Activated CD8-positive, alpha-beta memory T cell treated with anti-CD3 and anti-CD28 coated beads, Interleukin-2, amount 50 U/mL, for 1 hour (primary cell): ENCODE measurements around the gene PNKD.
"Not testable (repeated sequence)": the region's sequence is repeated elsewhere in the genome, so short reads cannot be mapped to it uniquely, and the experiment has no call there.

Source experiments
- DNase-seq: peaks from one replicate; pipeline ENCODE4 v3.0.0-alpha.2; 2020; ENCODE audit errors: extremely low read depth

The PNKD gene

DNA sequence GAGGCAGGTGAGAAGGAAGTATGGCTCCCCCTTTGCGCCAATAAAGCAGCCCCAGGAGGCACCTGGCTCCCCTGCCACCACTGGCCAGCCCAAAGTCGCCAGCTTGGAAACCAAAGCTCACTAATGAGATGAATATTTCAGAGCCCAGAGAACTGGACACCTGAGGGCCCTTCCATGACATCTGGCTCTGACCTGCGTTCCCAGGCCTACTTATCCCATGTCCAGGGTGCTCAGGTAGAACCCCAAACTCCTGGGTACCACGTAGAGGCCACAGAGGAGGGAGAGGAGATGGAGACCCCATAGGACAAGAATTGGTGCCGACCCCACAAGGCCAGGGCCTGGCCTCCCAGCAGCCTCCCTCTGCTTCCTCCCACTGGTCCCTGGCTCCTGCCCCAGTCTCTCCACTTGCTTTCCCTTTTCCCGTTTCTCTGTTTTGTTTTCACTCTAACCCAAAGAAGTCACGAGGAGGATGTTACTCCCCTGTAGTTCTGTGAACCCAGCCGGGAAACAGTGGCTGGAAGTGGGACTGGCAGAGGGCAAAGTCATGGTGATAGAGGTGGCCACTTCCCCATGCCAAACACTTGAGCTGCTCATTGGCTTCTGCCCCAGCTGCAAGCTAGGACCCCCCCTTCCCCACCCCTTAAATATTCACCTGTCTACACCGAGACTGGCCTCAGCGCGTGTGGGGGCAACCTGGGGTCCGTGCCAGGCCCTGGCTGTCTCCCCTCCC lies 21.2 kb downstream of the PNKD start:
- no peak for DNase-seq

DNA sequence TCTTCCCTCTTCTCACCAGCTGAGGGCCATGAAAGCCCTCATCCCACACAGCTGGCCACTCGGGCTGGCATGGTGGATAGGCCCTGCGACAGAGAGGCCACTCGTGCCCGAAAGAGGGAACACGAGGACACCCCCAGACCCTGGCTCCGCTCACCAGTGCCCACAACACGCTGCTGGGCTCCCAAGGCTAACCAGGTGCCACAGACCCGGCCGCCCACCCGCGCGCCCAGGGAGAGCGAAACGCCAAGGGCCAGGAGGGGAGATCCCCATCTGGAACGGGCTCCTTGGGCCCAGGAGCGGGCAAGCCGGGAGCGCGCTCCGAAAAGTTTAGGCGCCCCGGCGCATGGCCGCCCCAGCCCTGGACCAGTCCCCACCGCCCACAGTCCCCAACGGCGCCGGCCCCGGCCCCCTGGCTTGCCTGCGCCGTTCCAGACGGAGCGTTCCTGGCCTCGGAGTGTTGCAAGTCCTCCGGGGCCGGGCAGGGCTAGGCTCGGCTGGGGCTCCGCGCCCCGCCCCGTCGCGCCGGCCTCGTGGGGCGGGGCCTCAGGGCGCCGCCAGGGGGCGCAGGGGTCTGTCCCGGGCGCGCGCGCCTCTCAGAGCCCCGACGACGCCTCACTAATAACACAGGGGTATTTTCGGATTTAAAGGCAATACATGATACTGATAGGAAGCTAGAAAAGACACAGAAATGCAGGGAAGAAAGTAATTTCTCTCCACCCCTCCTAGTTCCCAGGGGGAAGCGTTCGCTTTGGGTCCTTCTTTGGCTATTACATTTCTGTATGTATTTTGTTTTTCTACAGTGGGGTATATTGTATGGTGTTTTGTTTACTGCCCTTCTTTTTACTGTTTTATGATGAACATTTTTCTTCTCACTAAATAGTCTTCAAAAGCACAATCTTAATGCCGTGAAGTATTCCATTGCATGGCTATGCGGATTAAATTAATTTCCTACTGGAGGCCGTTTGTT lies 22.0 kb downstream of the PNKD start, which contains the start of gene TMBIM1:
Gene TMBIM1, minus strand, starts transcription at position 456 of the 967 bp plus-strand sequence. CDS start 10,362 bp downstream, outside the sequence.
- DNase-seq: no peak

DNA sequence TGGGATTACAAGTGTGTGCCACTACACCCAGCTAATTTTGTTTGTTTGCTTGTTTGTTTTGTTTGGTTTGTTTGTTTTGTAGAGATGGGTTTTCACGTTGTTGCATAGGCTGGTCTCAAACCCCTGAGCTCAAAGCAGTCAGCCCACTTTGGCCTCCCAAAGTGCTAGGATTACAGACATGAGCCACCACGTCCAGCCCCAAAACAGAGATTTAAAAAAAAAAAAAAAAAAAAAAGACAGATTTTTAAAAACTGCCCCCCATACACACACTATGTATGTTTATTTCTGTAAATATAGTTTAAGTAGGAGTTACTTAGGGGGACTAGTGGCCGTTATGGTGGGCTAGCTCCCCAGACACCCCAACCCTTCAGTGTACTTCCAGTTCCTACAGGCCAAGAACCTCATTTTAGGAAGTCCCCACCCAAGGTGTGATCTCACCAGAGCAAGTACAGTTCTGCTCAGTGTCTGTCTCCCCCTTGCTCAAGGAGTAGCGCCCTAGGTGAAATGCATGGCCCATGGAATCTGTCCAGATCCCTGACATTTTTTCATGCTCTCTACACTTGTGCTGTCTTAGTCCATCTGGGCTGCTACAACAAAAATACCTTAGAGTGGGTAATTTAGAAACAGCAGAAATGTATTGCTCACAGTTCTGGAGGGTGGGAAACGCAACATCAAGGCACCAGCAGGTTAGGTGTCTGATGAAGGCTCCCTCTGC lies 23.6 kb downstream of the PNKD start:
- no peak for DNase-seq

DNA sequence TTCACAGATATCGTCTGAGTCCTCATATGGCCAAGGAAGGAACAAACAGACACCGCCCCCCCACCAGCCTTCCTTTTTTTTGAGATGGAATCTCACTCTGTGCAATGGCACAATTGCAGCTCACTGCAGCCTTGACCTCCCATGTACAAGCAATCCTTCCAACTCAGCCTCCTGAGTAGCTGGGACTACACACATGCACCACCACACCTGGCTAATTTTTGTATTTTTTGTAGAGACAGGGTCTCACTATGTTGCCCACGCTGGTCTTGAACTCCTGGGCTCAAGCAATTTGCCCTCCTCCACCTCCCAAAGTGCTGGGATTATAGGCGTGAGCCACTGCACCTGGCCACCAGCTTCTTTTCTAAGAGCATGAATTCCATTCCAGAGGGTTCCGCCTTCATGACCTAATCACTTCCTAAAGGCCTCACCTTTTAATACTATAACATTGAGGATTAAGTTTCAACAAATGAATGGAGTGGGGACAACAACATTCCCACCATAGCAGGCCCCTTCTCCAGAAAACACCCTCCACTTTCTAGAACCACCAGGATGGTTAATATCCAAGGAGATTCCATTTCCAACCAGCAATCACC lies 24.2 kb downstream of the PNKD start:
- DNase-seq: no peak

DNA sequence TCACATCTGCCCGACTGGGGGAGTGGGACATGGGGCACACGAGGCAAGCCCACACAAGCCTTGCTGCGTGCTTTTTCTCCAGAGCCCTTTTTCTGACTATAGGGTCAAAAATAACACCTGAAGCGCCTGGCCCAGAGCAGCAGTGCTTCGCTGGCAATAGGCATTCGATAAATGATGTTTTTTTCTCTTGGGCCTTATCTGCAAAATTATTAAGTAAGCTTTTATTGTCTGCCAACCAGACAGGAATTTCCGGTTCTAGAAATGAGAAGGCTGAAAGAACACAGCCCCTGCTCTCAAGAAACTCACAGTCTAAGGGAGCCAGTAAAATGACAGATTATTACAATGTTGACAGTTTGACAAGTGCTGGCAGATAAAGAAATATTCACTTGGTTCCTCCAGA lies 24.7 kb downstream of the PNKD start:
- no peak for DNase-seq

DNA sequence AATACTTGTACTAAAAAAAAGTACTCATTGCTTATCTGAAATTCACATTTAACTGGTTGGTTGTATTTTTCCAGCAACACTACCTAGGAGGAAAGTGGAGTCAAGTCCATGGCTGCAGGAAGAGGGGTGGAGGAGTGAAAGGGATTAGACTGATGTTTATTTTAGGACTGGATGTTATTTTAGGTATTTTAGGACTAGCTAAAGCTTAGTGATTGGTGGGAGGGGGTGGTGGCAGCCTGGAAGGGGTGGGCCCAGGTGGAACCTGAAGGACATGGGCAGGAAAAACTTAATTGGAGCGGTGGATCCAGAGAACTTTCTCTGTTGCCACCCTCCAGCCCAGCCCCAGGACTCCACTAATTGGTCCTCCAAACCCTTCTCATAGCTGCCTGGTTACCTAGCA lies 25.9 kb downstream of the PNKD start:
- no peak for DNase-seq

DNA sequence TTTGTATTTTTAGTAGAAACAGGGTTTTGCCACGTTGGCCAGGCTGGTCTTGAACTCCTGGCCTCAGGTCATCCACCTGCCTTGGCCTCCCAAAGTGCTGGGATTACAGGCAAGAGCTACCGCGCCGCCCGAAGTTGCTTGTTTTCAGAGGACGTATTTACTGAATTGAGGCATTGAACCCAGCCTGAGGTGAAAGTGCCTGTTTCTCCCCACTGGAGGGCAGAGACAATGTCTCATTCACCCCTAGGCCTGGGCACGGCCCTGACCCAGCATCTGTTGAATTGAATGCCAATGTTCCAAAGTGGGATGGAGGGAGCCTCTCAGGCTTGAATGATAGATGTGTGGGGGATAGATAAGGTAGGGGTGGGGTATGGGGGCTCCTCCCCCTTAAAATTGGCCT lies 26.5 kb downstream of the PNKD start:
- DNase-seq: no peak

DNA sequence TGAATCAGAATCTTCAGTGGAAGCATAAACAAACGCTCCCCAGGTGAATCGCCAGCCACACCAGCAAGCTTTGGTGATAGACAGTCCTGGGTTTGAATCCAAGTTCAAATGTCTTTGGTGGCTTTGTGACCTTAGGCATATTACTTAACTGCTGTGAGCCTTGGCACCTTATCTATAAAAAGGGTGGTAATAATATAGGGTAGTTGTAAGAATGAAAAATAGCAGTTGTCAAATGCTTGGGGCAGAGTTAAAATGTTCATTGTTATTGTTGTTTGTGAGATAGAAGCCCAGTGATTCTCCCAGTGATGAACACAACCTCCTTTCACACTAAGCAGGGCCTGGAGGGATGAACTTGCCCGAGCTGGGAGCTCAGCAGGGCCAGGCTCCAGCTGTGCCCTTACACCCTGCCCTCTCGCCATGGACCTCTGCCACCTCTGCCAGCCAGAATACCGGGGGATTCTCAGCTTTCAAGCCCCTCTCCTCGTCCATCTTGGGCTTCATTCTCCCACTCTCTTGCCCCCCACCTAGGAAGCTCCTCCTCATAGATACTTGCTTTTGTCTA lies 28.1 kb downstream of the PNKD start:
- DNase-seq: no peak

DNA sequence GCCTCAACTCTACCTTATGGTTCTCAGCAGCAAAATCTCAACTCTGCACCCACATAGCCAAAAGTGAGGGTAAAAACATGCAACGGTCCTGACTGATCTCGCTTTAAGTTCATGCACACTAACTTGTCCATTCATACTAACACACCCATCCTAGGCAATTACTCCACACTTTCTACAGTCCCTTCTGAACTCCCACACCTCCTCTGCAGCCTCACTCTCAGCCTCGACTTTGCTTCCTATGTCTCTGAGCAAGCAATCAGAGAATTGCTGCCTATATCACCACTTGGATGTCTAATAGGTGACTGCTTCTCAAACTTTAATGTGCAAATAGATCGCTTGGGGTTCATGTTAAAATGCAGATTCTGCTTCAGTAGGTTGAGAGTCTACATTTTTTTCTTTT lies 29.8 kb downstream of the PNKD start:
- no peak for DNase-seq

DNA sequence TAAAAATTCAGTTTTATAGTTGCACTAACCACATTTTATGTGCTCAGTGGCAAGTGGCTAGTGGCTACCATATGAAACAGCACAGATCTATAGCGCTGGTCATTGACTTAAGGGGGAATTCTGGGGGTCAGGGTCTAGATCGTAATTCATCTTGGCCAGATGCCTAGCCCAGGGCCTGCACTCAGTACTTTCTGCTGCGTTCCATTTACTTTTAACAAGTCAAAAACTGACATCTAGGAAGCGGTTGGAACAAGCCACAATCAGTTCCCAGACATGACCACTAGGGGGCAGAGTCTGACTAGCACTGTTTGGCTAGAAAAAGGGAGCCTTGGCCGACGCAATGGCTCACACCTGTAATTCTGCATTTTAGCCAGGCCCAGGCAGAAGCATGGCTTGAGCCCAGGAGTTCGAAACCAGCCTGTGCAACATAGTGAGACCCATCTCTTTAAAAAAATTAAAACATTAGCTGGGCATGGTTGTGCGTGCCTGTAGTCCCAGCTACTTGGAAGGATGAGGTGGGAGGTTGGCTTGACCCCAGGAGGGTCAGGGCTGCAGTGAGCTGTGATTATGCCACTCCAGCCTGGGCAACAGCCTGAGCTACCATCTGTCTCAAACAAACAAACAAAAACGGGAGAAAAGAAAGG lies 31.0 kb downstream of the PNKD start:
- DNase-seq: peak; percentile 80

DNA sequence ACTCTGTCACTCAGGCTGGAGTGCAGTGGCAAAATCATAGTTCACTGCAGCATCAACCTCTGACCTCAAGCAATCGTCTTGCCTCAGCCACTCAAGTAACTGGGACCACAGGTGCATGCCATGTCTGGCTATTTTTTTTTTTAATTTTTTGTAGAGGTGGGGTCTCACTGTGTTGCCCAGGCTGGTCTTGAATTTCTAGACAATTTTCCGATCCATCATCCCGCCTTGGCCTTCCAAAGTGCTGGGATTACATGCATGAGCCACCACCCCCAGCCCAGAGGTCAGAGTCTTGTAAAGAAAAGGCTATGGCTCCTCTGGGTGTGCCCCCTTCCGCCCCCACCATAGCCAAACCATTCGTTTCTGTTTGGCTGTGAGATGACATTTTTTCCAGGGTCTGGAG lies 35.1 kb downstream of the PNKD start:
- DNase-seq: no peak

DNA sequence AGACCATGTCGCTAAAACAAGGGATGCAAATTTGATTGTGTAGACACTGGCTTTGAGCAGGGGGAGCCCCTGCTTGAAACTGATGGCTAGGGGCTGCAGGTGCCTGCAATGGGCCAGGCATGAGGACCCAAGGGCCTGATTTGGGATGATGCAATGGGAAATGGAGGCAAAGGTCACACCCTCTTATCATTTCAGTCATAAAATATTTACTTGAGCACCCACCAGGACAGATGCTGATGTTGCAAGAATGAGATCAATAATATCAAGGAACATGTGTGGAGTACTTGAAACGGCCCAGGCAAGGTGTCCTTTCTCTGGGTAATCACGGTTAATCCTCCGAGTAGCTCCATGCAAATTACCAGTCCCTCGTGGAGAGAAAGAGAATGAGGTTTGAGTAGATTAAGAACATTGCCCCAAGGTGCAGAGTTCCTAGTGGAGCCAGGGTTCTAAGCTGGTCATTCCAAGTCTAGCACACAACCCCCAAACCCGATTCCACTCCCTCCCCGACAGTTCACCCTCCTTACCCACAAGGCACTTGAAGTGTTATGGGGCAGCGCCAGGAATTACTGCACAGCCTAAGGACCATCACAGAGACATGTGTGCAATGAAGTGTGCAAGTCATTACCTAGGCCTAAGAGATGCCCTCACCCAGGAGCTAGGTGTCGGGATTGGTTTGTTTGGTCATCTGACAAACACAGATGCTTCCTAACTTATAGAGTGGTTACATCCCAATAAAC lies 36.0 kb downstream of the PNKD start:
- DNase-seq: no peak

DNA sequence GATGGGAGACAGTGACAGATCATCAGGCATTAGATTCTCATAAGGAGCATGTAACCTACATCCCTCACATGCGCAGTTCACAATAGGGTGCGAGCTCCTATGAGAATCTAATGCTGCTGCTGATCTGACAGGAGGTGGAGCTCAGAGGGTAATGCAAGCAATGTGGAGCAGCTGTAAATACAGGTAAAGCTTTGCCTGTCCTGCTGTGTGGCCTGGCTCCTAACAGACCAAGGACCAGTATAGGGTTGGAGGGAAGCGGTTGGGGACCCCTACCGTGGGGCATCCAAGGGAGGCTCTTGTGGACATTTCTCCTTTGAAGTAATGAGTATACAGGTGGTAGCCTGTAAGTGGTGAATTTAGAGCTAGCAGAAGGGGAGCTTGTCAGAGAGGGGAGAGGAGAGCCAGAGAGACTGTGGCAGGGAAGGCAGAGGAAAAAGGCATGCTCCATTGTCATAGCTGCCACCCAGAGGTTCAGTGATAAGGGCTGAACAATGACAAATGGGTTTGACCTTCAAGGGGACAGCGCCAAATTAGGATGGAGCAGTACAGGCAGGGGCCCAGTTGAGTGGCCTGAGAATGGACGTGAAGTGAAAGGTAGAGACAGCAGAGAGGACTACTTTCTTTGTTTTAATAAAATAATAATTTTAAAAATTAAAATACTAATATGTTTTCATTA lies 37.2 kb downstream of the PNKD start:
- DNase-seq: no peak

DNA sequence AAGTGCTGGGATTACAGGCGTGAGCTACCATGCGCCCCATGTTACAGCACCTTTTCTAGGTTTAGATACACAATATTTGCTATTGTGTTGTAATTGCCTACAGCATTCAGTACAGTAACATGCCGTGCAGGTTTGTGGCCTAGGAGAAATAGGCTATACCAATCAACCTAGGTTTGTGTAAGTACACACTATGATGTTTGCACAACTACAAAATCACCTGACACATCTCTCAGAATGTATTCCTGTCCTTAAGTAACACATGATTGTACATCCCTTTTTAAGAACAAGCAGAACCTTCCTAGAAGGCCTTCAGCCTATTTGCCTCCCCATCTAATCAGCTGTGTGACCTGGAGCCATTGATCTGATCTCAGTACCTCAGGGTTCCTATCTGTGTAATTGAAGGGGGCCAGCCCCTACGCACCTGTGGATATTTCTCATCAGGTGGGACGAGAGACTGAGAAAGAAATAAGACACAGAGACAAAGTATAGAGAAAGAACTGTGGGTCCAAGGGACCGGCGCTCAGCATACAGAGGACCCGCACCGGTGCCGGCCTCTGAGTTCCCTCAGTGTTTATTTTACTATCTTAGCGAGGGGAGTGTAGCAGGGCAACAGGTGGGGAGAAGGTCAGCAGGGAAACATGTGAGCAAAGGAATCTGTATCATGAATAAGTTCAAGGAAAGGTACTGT lies 40.7 kb downstream of the PNKD start:
- DNase-seq: no peak

DNA sequence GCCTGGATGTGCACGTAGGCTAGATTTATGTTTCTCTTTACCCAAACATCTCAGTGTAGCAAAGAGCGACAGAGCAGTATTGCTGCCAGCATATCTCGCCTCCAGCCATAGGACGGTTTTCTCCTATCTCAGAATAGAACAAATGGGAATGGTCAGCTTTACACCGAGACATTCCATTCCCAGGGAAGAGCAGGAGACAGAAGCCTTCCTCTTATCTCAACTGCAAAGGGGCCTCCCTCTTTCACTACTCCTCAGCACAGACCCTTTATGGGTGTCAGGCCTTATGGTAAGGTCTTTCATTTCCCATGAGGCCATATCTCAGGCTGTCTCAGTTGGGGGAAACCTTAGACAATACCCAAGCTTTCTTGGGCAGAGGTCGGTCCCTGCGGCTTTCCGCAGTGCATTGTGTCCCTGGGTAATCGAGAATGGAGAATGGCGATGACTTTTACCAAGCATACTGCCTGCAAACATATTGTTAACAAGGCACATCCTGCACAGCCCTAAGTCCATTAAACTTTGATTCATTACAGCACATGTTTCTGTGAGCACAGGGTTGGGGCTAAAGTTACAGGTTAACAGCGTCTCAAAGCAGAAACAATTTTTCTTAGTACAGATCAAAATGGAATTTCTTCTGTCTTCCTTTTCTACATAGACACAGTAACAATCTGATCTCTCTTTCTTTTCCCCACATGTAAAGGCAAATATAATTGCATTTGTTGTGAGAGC lies 41.4 kb downstream of the PNKD start:
- not testable (repeated sequence) for DNase-seq

DNA sequence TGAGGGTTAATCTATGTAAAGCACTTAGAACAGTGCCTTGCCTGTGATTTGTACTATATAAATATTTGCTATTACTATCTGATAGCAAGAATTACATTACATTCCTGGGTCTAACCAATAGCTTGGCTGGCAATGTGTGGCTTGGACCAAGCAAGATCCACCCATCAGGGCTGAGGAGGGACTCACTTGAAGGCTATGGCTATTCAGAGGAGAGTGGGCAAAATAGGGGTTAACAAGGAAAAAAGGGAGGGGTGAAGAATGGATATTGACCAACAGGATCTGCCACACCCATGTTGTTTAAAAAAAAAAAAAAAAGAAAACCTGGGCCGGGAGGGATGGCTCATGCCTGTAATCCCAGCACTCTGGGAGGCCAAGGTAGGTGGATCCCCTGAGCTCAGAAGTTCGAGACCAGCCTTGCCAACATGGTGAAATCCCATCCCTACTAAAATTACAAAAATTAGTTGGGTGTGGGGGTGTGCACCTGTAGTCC lies 42.0 kb downstream of the PNKD start:
- no peak for DNase-seq

DNA sequence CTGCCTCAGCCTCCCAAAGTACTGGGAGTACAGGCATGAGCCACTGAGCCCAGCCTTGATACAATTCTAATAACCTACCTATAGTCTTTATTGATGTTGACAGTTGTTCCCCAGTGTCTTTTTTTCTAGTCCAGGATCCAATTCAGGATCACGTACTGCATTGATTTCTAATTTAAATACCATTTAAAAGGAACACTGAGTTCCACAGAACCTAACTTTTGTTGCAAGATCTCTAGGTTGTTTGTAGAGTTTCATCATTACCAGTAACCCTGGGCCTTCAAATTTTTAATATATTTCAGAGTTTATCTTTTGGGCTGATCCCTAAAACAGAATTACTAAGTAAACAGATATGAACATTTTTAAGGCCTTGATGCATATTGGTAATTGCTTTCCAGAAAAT lies 43.0 kb downstream of the PNKD start:
- no peak for DNase-seq

DNA sequence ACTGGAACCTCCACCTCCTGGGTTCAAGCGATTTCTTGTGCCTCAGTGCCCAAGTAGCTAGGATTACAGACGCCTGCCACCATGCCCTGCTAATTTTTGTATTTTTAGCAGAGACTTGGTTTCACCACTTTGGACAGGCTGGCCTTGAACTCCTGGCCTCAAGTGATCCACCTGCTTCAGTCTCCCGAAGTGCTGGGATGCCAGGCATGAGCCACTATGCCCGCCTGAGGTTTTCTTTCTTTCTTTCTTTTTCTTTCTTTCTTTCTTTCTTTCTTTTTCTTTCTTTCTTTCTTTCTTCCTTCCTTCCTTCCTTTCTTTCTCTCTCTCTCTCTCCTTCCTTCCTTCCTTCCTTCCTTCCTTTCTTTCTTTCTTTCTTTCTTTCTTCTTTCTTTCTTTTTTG lies 44.4 kb downstream of the PNKD start:
- not testable (repeated sequence) for DNase-seq
